Mammary epithelial cell (primary cell): Measurements from ENCODE around the gene EID1.

Source experiments
- CTCF ChIP-seq, 2 donors: IDR thresholded peaks in 1 of 2; conservative IDR thresholded peaks in 1 of 2; 2 replicates each; pipeline ENCODE4 v1.5.1; 2011 to 2012; ENCODE audit warnings: inconsistent platforms in 2 of 2, low read length in 2 of 2, mild to moderate bottlenecking in 2 of 2, control low read depth in 1 of 2, low read depth in 1 of 2; ENCODE audit not compliant: insufficient read depth in 1 of 2; ENCODE audit errors: extremely low read depth in 1 of 2
- EZH2 ChIP-seq: IDR thresholded peaks from 2 replicates; pipeline ENCODE4 v1.6.1; 2012; ENCODE audit warnings: low read length, inconsistent platforms, borderline replicate concordance

DNA sequence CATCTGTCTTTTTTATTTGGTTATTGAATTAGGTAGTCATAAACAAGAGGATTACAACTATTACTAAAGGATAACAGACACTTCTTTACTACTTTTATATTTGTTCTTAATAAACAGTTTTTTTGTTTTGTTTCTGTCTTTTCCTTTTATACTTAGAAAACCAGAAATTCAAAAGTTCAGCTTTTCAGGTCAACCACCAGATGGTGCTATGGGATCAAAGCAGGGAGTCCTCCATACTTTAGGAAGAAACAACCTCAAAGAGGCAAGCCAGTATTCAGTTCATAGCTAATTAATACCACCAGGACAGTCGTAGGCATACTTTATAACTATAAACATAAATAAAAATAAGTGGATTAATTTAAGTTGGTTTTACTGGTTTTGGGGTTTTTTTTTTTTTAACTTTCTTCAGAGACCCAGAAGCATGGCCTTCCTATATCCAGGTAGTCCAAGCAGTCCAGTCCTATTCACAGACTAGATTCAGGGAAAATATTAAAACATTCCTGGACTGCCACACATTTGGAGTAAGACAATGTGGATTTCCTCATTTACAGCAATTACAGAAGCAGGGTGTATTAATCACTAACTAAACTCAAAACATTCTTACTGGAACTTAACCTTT, 16.0 kb upstream of the EID1 start:
- TF ChIP-seq EZH2 (no peak), CTCF (conservative IDR thresholded peaks at IDR 0.05 in 1 of 2, IDR thresholded peaks at IDR 0.05 in 1 of 2; ENCODE audit: extremely low read depth in 1 of 2, insufficient read depth in 1 of 2, low read depth in 1 of 2, low read length in 2 of 2) (peak; percentile 86 to 89)
